Large intestine (tissue), 3 donors: Measurements from ENCODE around the gene TSNAX. TPM values are rescaled to one million over a fixed set of nuclear protein-coding genes. Genes with fewer than 3 reads are reported as not detected.
"Not testable (repeated sequence)": the region's sequence is repeated elsewhere in the genome, so short reads cannot be mapped to it uniquely, and the experiment has no call there.

Source experiments
- DNase-seq, 2 donors: peaks; one replicate each; pipeline versions ENCODE4 v3.0.0 to v3.0.0-alpha.2; 2013
- H3K27ac ChIP-seq: one replicate; pipeline ENCODE4 v1.5.1; 2013; ENCODE audit warnings: low read length
- H3K27me3 ChIP-seq: 2 replicates; pipeline ENCODE4 v1.6.1; 2013; ENCODE audit warnings: low read length; ENCODE audit not compliant: control insufficient read depth, insufficient read depth
- H3K36me3 ChIP-seq: 2 replicates; pipeline ENCODE4 v1.6.1; 2013; ENCODE audit warnings: low read length; ENCODE audit not compliant: control insufficient read depth, insufficient read depth
- H3K4me1 ChIP-seq: one replicate; pipeline ENCODE4 v1.6.1; 2013; ENCODE audit warnings: low read length; ENCODE audit not compliant: control insufficient read depth, insufficient read depth
- H3K4me3 ChIP-seq: one replicate; pipeline ENCODE4 v1.5.1; 2013; ENCODE audit warnings: low read length
- H3K9me3 ChIP-seq: one replicate; pipeline ENCODE4 v1.6.1; 2013; ENCODE audit warnings: mild to moderate bottlenecking, low read depth, low read length, moderate library complexity; ENCODE audit not compliant: control insufficient read depth
- WGBS: methylation state at CpG from one replicate; pipeline ENCODE4 v1.1.5; 2013; ENCODE audit warnings: low lambda C conversion rate; ENCODE audit not compliant: insufficient coverage; 5-methylcytosine and 5-hydroxymethylcytosine counted together
- polyA plus RNA-seq: library from polyadenylated mRNA; unstranded; fragments of 120-200 nt; gene quantifications from one replicate; pipeline ENCODE4 v1.2.1, GENCODE V29; 2013

TSNAX gene
- polyA plus RNA-seq, 1 donor: 38.2 TPM

DNA sequence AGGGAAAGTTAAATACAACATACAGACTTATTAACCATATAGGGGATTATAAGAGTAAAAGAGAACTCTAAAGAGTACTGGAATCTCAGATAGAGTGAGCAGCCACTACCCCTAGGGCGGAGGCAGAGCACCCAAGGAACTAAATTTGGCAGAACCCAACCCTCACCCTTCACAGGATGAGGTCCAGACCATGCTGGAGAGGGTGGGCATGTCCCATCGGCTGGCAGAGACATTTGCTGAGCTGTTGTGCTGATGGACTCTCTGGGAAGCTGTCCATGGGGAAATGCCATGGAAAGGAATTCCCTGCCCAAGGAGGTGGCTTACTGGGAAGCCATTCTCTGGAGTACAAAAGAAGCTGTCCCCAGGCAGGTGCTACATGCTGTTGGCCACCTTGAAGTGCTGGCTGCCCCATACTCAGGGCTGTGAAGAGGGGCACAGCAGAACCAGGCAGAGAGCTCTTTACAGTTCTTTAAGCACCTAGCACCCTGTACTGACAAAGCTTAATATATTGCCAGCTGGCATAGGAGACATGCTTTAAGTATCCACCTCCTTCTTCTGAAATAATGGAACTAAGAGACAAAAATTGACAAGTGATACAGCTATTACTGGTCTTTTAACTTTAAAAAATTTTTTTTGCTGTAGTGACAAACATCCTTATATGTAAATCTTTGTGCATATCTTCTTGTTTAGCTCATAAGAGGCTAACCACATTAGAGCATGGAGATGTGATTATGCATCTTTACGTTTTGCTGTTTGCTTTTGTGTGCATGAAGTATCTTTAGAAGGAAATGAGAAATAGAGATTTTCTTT lies 29.6 kb downstream of the TSNAX start:
- DNase-seq: no peak
- no CpG with 5 or more reads among the region's 3 CpGs for WGBS
- no peaks in the 10 kb centered on the region for H3K4me1 ChIP-seq
- H3K9me3 ChIP-seq: no peaks in the 10 kb centered on the region
- H3K27me3 ChIP-seq: no peaks in the 10 kb centered on the region
- H3K4me3 ChIP-seq: no peak overlapping the region
- H3K27ac ChIP-seq: no peak overlapping the region
- H3K36me3 ChIP-seq: peaks cover 8% of the 10 kb centered on the region

- H3K36me3 ChIP-seq: peaks cover 14% of the 10 kb centered on the region
- DNase-seq: no peak
- H3K27ac ChIP-seq: no peak overlapping the region
- H3K4me1 ChIP-seq: no peaks in the 10 kb centered on the region
- H3K27me3 ChIP-seq: no peaks in the 10 kb centered on the region
- no peak overlapping the region for H3K4me3 ChIP-seq
- H3K9me3 ChIP-seq: no peaks in the 10 kb centered on the region
- 100% methylated on average over 1 of the region's 2 CpGs for WGBS
These were observed 30.3 kb downstream of the TSNAX start for GRCh38 chr1:231558708-231559185.

GRCh38 chr1:231561647-231562383 lies 33.3 kb downstream of the TSNAX start:
- Histone ChIP-seq H3K4me1 (no peaks in the 10 kb centered on the region), H3K27ac (no peak overlapping the region), H3K4me3 (no peak overlapping the region), H3K9me3 (no peaks in the 10 kb centered on the region), H3K36me3 (peaks cover 18% of the 10 kb centered on the region), H3K27me3 (no peaks in the 10 kb centered on the region)
- peak in 1 of 2 donors; percentile 52 for DNase-seq
- no CpG with 5 or more reads among the region's 3 CpGs for WGBS

- Histone ChIP-seq H3K36me3 (peaks cover 17% of the 10 kb centered on the region), H3K4me3 (no peak overlapping the region), H3K27ac (no peak overlapping the region), H3K9me3 (no peaks in the 10 kb centered on the region), H3K27me3 (no peaks in the 10 kb centered on the region), H3K4me1 (no peaks in the 10 kb centered on the region)
- DNase-seq: no peak
- 100% methylated on average over 2 of the region's 2 CpGs for WGBS
These were observed 34.8 kb downstream of the TSNAX start for GRCh38 chr1:231563247-231563646.

GRCh38 chr1:231564373-231564772 lies 35.9 kb downstream of the TSNAX start:
- Histone ChIP-seq H3K4me1 (no peaks in the 10 kb centered on the region), H3K36me3 (peaks cover 17% of the 10 kb centered on the region), H3K27ac (no peak overlapping the region), H3K9me3 (no peaks in the 10 kb centered on the region), H3K27me3 (no peaks in the 10 kb centered on the region), H3K4me3 (no peak overlapping the region)
- DNase-seq: no peak
- 100% methylated on average over 1 of the region's 4 CpGs for WGBS

DNA sequence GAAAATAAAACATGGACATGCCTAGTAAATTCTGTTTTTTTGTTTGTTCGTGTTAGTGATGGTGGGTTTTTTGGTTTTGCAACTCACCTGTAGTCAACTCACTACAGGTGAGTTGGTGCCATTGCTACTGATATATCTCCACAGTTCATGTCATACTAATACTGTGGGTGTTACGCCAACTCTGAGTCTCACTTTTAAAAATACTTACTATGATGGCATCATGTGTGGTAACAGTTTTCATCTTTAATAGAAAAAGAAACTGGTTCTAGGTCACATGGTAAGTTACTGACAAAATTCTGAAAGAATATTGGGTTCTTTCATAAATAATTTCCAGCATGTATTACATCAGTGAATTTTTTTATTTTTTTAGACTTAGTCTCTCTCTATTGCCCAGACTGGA lies 38.0 kb downstream of the TSNAX start:
- H3K27me3 ChIP-seq: no peaks in the 10 kb centered on the region
- H3K9me3 ChIP-seq: no peaks in the 10 kb centered on the region
- no peaks in the 10 kb centered on the region for H3K4me1 ChIP-seq
- DNase-seq: no peak
- H3K36me3 ChIP-seq: peaks cover 16% of the 10 kb centered on the region
- H3K4me3 ChIP-seq: no peak overlapping the region
- WGBS: 100% methylated on average over 1 of the region's 2 CpGs
- no peak overlapping the region for H3K27ac ChIP-seq

DNA sequence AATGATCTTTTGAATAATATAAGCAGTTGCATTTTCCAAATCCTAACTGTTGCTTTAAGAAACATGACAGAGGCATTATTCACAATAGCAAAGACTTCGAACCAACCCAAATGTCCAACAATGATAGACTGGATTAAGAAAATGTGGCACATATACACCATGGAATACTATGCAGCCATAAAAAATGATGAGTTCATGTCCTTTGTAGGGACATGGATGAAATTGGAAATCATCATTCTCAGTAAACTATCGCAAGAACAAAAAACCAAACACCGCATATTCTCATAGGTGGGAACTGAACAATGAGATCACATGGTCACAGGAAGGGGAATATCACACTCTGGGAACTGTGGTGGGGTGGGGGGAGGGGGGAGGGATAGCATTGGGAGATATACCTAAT lies 41.8 kb downstream of the TSNAX start:
- H3K9me3 ChIP-seq, H3K27ac ChIP-seq, DNase-seq, H3K4me1 ChIP-seq, H3K27me3 ChIP-seq, H3K36me3 ChIP-seq, H3K4me3 ChIP-seq: not testable (repeated sequence)
- no CpG with 5 or more reads among the region's 3 CpGs for WGBS

- H3K9me3 ChIP-seq: no peaks in the 10 kb centered on the region
- peaks cover 1% of the 10 kb centered on the region for H3K36me3 ChIP-seq
- H3K27ac ChIP-seq: no peak overlapping the region
- DNase-seq: peak in 1 of 2 donors; percentile 8
- H3K27me3 ChIP-seq: no peaks in the 10 kb centered on the region
- 80% methylated on average over 1 of the region's 6 CpGs for WGBS
- H3K4me1 ChIP-seq: no peaks in the 10 kb centered on the region
- no peak overlapping the region for H3K4me3 ChIP-seq
These were observed 43.4 kb downstream of the TSNAX start for GRCh38 chr1:231571904-231572303.

- H3K27me3 ChIP-seq: no peaks in the 10 kb centered on the region
- H3K4me3 ChIP-seq: no peak overlapping the region
- no peak for DNase-seq
- H3K4me1 ChIP-seq: no peaks in the 10 kb centered on the region
- H3K9me3 ChIP-seq: no peaks in the 10 kb centered on the region
- WGBS: 100% methylated on average over 2 of the region's 2 CpGs
- H3K27ac ChIP-seq: no peak overlapping the region
- H3K36me3 ChIP-seq: no peaks in the 10 kb centered on the region
These were observed 47.0 kb downstream of the TSNAX start for GRCh38 chr1:231575472-231575871.

GRCh38 chr1:231576804-231577718 lies 48.6 kb downstream of the TSNAX start:
- Histone ChIP-seq H3K27ac (no peak overlapping the region), H3K36me3 (no peaks in the 10 kb centered on the region), H3K27me3 (no peaks in the 10 kb centered on the region), H3K4me1 (no peaks in the 10 kb centered on the region), H3K9me3 (no peaks in the 10 kb centered on the region), H3K4me3 (no peak overlapping the region)
- WGBS: 80% methylated on average over 1 of the region's 11 CpGs
- no peak for DNase-seq
